ENCODE results near the gene ZC3H18. TPM values are rescaled to one million over a fixed set of nuclear protein-coding genes. Genes with fewer than 3 reads are reported as not detected.

Gene ZC3H18
- total and polyA plus RNA-seq, 2 of the 4 experiments (the other 2 are of a cell fraction): 3.4 to 21.3 TPM

- in situ Hi-C loops (cut with MboI; ENCODE audit: low sequenced_read_pairs): no loop called here
- Histone ChIP-seq H3K9me1 (ENCODE audit: insufficient read depth, low read length) (no peaks in the 10 kb centered on the region), H4K20me1 (ENCODE audit: insufficient read depth, low read length) (no peaks in the 10 kb centered on the region), H2BK120ac (ENCODE audit: low read depth, low read length) (no peak overlapping the region), H3K4me3 (ENCODE audit: insufficient read depth, low read depth, low read length) (no peak overlapping the region), H2BK20ac (ENCODE audit: low read depth, low read length) (no peak overlapping the region), H4K8ac (ENCODE audit: low read depth in 2 of 2, low read length in 2 of 2) (no peak overlapping the region), H3K79me1 (ENCODE audit: low read depth in 1 of 2, low read length in 2 of 2) (peaks cover 16 to 23% of the 10 kb centered on the region in 2 experiments), H3K23ac (ENCODE audit: low read depth, low read length) (no peak overlapping the region), H3K36me3 (ENCODE audit: control insufficient read depth, insufficient read depth, low read length) (peaks cover 2% of the 10 kb centered on the region; the same call in 1 of the 2 replicates), H2AFZ (replicated peaks; ENCODE audit: low read length, poor library complexity) (no peak overlapping the region), H3K4me1 (ENCODE audit: control insufficient read depth, insufficient read depth, low read length) (no peaks in the 10 kb centered on the region), H3K4ac (ENCODE audit: low read depth, low read length) (no peak overlapping the region), H3K9me3 (ENCODE audit: control insufficient read depth, insufficient read depth, low read length) (no peaks in the 10 kb centered on the region), H2BK5ac (ENCODE audit: low read depth, low read length, poor library complexity, severe bottlenecking) (no peak overlapping the region), H3K56ac (ENCODE audit: extremely low read depth, insufficient read depth, low read length) (no peak overlapping the region), H3K27ac (ENCODE audit: insufficient read depth, low read length) (no peak overlapping the region), H3K9ac (ENCODE audit: low read depth, low read length) (no peak overlapping the region), H3K14ac (replicated peaks; ENCODE audit: low read depth, low read length) (no peak overlapping the region), H2AK5ac (ENCODE audit: low read depth, low read length) (no peak overlapping the region), H3K4me2 (ENCODE audit: low read depth, low read length) (no peak overlapping the region), H3K27me3 (ENCODE audit: control insufficient read depth, insufficient read depth, low read length) (no peaks in the 10 kb centered on the region), H4K5ac (ENCODE audit: low read depth, low read length) (no peak overlapping the region), H3K18ac (ENCODE audit: low read depth, low read length) (no peak overlapping the region), H2AK9ac (replicated peaks; ENCODE audit: low read depth, low read length, poor library complexity) (no peak overlapping the region), H2BK15ac (ENCODE audit: low read depth, low read length) (no peak overlapping the region), H4K91ac (ENCODE audit: insufficient read depth, low read depth, low read length) (no peak overlapping the region)
- TF ChIP-seq FOS (IDR thresholded peaks at IDR 0.05; ENCODE audit: low read depth, low read length) (no peak), BHLHE40 (IDR thresholded peaks at IDR 0.05; ENCODE audit: low read depth, low read length) (no peak), SMC3 (IDR thresholded peaks at IDR 0.05; ENCODE audit: low read depth, low read length) (no peak), MAZ (IDR thresholded peaks at IDR 0.05; ENCODE audit: borderline replicate concordance, low read depth, low read length) (no peak), MXI1 (IDR thresholded peaks at IDR 0.05; ENCODE audit: borderline replicate concordance, low read depth, low read length) (no peak), RAD21 (IDR thresholded peaks at IDR 0.05; ENCODE audit: low read length) (no peak), CHD1 (IDR thresholded peaks at IDR 0.05; ENCODE audit: low read depth, low read length) (no peak), NFE2L2 (IDR thresholded peaks at IDR 0.05; ENCODE audit: low read depth, low read length) (no peak)
- TF ChIP-seq, protein P1, sequence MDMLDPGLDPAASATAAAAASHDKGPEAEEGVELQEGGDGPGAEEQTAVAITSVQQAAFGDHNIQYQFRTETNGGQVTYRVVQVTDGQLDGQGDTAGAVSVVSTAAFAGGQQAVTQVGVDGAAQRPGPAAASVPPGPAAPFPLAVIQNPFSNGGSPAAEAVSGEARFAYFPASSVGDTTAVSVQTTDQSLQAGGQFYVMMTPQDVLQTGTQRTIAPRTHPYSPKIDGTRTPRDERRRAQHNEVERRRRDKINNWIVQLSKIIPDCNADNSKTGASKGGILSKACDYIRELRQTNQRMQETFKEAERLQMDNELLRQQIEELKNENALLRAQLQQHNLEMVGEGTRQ (IDR thresholded peaks at IDR 0.05; ENCODE audit: low read depth, low read length): no peak
- TF ChIP-seq, protein P2, sequence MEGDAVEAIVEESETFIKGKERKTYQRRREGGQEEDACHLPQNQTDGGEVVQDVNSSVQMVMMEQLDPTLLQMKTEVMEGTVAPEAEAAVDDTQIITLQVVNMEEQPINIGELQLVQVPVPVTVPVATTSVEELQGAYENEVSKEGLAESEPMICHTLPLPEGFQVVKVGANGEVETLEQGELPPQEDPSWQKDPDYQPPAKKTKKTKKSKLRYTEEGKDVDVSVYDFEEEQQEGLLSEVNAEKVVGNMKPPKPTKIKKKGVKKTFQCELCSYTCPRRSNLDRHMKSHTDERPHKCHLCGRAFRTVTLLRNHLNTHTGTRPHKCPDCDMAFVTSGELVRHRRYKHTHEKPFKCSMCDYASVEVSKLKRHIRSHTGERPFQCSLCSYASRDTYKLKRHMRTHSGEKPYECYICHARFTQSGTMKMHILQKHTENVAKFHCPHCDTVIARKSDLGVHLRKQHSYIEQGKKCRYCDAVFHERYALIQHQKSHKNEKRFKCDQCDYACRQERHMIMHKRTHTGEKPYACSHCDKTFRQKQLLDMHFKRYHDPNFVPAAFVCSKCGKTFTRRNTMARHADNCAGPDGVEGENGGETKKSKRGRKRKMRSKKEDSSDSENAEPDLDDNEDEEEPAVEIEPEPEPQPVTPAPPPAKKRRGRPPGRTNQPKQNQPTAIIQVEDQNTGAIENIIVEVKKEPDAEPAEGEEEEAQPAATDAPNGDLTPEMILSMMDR (conservative IDR thresholded peaks at IDR 0.05; ENCODE audit: low read depth, low read length): no peak
- ChIA-PET POLR2A (ENCODE audit: unreplicated experiment) (no interaction called here), CTCF (no interaction called here)
- dilution Hi-C loops (cut with HindIII; ENCODE audit: low sequenced_read_pairs, unreplicated experiment): no loop called here
- DNase-seq (no peak), ATAC-seq (ENCODE audit: low read depth) (no peak)
- intact Hi-C loops (cut with micrococcal nuclease): no loop called here
- no CpG with 5 or more reads among the region's 4 CpGs for WGBS, 2 experiments (ENCODE audit: extremely low coverage in 2 of 2, insufficient read length in 1 of 2)
- BruUV-seq (replicated peaks): no TSS peak
Measured at GRCh38 chr16:88665148-88665547, 94.9 kb downstream of the ZC3H18 start.
